Omental fat pad (tissue), 4 donors: ENCODE measurements around the gene SREK1. TPM values are rescaled to one million over a fixed set of nuclear protein-coding genes. Genes with fewer than 3 reads are reported as not detected.

ENCODE experiments used
- ATAC-seq: fragments of 150-250 bp; one replicate; pipeline ENCODE4 v1.9.1; 2016; ENCODE audit warnings: mild to moderate bottlenecking, moderate library complexity; ENCODE audit not compliant: low FRiP score
- DNase-seq: peaks from one replicate; pipeline ENCODE4 v3.0.0-alpha.2; 2019; ENCODE audit warnings: low spot score
- CTCF ChIP-seq, 3 donors: fragments of 450-650 bp; IDR thresholded peaks; one replicate each; pipeline ENCODE4 v1.5.1; 2016 to 2017; ENCODE audit warnings: antibody characterized with exemption in 3 of 3, mild to moderate bottlenecking in 3 of 3, moderate library complexity in 2 of 3
- total RNA-seq, 4 donors: library from RNA; depleted of rRNA; stranded (reverse); fragments of >200 nt; gene quantifications; one replicate each; pipeline ENCODE4 v1.1.0, GENCODE V29; 2016

SREK1 gene
- total RNA-seq: 100 to 1,000 TPM in 1 of 4 donors, 10 to 100 TPM in 3; 54.5 to 113 (median 90.5) TPM

DNA sequence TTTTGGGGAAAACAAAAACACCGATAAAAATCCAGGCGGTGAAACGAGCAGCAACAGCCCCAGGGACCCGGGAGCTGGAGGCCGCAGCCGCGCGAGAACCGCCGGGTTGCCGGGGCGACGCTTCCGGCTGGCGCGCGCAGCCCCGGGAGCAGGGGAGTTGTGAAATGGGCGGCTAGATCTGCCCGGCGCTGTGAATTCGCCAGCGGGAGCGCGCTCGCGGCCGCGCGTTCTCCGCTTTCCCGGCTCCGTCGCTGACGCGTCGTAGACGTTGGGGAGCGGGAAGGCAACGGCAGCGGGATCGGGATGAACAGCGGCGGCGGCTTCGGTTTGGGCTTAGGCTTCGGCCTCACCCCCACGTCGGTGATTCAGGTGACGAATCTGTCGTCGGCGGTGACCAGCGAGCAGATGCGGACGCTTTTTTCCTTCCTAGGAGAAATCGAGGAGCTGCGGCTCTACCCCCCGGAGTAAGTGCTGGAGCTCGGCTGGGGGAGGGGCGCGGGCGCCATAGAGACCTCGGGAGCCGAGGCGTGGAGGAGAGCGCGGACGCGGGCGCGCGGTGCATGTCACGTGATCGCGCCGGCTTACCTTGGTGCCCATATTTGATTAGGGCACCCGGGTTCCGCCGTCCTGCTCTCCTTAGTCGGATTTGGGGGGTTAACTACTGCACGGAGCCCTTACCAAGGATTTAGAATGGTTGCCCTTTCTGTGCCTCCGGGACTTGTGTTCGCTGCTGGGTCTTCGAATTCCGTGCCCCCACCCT, at the start of gene SREK1:
SREK1 (plus strand) TSS at position 227 of the 760 bp plus-strand sequence; CDS start at position 304, 77 bp downstream.
- DNase-seq: peak; percentile 81
- peak; percentile 93 for ATAC-seq
- no peak for TF ChIP-seq CTCF (IDR thresholded peaks at IDR 0.05)

- ATAC-seq: no peak
- DNase-seq: no peak
- no peak for TF ChIP-seq CTCF (IDR thresholded peaks at IDR 0.05)
Observed at GRCh38 chr5:66100851-66101250, 43.2 kb upstream of the SREK1 start.

GRCh38 chr5:66113160-66113559, 30.9 kb upstream of the SREK1 start:
- DNase-seq (no peak), ATAC-seq (no peak)
- no peak for TF ChIP-seq CTCF (IDR thresholded peaks at IDR 0.05)

GRCh38 chr5:66118304-66118703, 25.8 kb upstream of the SREK1 start:
- TF ChIP-seq CTCF (IDR thresholded peaks at IDR 0.05): no peak
- ATAC-seq: no peak
- no peak for DNase-seq

DNA sequence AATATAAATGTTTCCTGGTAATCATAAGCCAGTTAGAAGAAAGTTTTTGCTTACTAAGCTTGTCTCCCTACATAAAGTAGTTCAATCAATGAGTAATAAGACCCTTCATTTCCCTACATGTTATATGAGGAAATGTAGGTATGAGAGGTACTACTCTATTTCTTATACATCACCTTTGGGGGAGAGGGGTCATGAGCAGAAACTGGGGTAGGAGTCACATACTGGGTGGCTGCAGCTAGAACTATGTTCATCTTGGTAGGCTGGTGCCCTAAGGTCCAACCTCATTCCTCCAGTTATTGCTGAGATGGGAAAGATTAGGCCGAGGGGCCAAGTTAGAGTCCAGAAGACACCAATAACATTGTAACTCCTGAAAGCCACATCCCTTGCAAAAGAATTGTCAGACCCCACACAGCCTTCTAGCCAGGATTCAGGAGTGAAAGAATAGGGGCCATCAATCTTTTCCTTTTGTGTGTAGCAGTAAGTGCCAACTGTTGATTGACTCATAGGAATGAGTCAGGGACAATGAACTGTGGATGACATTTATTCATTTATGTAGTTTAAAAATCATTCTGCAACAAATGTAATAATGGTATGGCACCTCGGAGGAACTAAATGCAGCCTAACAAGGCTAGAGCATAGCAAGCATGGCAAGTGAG, 21.6 kb upstream of the SREK1 start:
- TF ChIP-seq CTCF (IDR thresholded peaks at IDR 0.05): no peak
- DNase-seq (no peak), ATAC-seq (no peak)

GRCh38 chr5:66129144-66129543, 15.0 kb upstream of the SREK1 start:
- no peak for ATAC-seq
- no peak for TF ChIP-seq CTCF (IDR thresholded peaks at IDR 0.05)

GRCh38 chr5:66130493-66130892, 13.6 kb upstream of the SREK1 start:
- TF ChIP-seq CTCF (IDR thresholded peaks at IDR 0.05): no peak
- ATAC-seq (no peak), DNase-seq (no peak)

More at GRCh38 chr5:66129144-66129543, 15.0 kb upstream of the SREK1 start:
- no peak for DNase-seq
